ENCODE measurements around the gene PACRG. TPM values are rescaled to one million over a fixed set of nuclear protein-coding genes. Genes with fewer than 3 reads are reported as not detected.

Gene PACRG
- total and polyA plus RNA-seq, 2 experiments from 2014 or later: 0.17 to 0.68 TPM

DNA sequence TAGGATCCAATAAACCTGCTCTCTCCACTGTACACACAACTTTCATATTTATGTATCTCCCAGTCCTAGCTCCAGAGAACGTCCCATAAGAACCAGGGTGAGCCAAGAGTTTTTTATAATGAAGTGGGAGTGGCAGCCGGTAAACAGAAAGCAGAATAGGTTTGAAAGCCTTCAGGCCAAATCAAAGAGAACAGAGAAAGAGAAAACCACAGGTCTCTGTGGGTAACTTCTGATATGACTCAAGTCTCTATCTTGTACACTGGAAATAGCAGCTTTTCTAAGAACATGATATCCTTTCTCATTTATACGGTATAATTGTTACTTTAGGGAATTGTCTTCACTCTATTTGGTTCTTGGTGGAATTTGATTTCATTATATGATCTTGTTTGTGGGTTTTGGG is 273.6 kb downstream of the PACRG start:
- no peaks in the 10 kb centered on the region for H3K27me3 Mint-ChIP-seq (ENCODE audit: insufficient read depth, low read depth, poor library complexity)
- H3K27ac Mint-ChIP-seq: no peak overlapping the region

More for the DNA sequence above, 273.6 kb downstream of the PACRG start:
- Histone ChIP-seq H3K27ac (ENCODE audit: low read depth) (no peak overlapping the region), H3K27me3 (ENCODE audit: insufficient read depth) (no peaks in the 10 kb centered on the region), H2AFZ (no peak overlapping the region), H3K4me1 (ENCODE audit: insufficient read depth) (no peaks in the 10 kb centered on the region), H3K4me2 (no peak overlapping the region), H3K36me3 (ENCODE audit: insufficient read depth) (no peaks in the 10 kb centered on the region), H4K20me1 (replicated peaks; ENCODE audit: insufficient read depth) (no peaks in the 10 kb centered on the region), H3K79me2 (replicated peaks; ENCODE audit: insufficient read depth) (no peaks in the 10 kb centered on the region), H3F3A (replicated peaks; ENCODE audit: low read depth) (no peaks in the 10 kb centered on the region), H3K9me2 (ENCODE audit: insufficient read depth) (no peaks in the 10 kb centered on the region), H3K4me3 (no peak overlapping the region)
- Mint-ChIP-seq H3K36me3 (ENCODE audit: low read depth) (no peaks in the 10 kb centered on the region), H3K4me1 (no peaks in the 10 kb centered on the region), H3K4me3 (no peak overlapping the region), H3K9me3 (no peaks in the 10 kb centered on the region)
- DNase-seq (ENCODE audit: low spot score) (no peak), ATAC-seq (no peak)
- no peak for TF ChIP-seq POLR2AphosphoS5 (IDR thresholded peaks at IDR 0.05; ENCODE audit: low read depth)
- TF ChIP-seq, protein P1, sequence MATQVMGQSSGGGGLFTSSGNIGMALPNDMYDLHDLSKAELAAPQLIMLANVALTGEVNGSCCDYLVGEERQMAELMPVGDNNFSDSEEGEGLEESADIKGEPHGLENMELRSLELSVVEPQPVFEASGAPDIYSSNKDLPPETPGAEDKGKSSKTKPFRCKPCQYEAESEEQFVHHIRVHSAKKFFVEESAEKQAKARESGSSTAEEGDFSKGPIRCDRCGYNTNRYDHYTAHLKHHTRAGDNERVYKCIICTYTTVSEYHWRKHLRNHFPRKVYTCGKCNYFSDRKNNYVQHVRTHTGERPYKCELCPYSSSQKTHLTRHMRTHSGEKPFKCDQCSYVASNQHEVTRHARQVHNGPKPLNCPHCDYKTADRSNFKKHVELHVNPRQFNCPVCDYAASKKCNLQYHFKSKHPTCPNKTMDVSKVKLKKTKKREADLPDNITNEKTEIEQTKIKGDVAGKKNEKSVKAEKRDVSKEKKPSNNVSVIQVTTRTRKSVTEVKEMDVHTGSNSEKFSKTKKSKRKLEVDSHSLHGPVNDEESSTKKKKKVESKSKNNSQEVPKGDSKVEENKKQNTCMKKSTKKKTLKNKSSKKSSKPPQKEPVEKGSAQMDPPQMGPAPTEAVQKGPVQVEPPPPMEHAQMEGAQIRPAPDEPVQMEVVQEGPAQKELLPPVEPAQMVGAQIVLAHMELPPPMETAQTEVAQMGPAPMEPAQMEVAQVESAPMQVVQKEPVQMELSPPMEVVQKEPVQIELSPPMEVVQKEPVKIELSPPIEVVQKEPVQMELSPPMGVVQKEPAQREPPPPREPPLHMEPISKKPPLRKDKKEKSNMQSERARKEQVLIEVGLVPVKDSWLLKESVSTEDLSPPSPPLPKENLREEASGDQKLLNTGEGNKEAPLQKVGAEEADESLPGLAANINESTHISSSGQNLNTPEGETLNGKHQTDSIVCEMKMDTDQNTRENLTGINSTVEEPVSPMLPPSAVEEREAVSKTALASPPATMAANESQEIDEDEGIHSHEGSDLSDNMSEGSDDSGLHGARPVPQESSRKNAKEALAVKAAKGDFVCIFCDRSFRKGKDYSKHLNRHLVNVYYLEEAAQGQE (IDR thresholded peaks at IDR 0.05; ENCODE audit: unreplicated experiment): no peak
- no peak for TF ChIP-seq ZNF114 (CRISPR knock-in tag; IDR thresholded peaks at IDR 0.05)
- TF ChIP-seq EZH2 (IDR thresholded peaks at IDR 0.05; ENCODE audit: low read depth, unreplicated experiment): no peak
- no peak for TF ChIP-seq STAT1 (IDR thresholded peaks at IDR 0.05; ENCODE audit: unreplicated experiment)
- TF ChIP-seq JUNB (IDR thresholded peaks at IDR 0.05; ENCODE audit: unreplicated experiment): no peak
- TF ChIP-seq, protein P2, sequence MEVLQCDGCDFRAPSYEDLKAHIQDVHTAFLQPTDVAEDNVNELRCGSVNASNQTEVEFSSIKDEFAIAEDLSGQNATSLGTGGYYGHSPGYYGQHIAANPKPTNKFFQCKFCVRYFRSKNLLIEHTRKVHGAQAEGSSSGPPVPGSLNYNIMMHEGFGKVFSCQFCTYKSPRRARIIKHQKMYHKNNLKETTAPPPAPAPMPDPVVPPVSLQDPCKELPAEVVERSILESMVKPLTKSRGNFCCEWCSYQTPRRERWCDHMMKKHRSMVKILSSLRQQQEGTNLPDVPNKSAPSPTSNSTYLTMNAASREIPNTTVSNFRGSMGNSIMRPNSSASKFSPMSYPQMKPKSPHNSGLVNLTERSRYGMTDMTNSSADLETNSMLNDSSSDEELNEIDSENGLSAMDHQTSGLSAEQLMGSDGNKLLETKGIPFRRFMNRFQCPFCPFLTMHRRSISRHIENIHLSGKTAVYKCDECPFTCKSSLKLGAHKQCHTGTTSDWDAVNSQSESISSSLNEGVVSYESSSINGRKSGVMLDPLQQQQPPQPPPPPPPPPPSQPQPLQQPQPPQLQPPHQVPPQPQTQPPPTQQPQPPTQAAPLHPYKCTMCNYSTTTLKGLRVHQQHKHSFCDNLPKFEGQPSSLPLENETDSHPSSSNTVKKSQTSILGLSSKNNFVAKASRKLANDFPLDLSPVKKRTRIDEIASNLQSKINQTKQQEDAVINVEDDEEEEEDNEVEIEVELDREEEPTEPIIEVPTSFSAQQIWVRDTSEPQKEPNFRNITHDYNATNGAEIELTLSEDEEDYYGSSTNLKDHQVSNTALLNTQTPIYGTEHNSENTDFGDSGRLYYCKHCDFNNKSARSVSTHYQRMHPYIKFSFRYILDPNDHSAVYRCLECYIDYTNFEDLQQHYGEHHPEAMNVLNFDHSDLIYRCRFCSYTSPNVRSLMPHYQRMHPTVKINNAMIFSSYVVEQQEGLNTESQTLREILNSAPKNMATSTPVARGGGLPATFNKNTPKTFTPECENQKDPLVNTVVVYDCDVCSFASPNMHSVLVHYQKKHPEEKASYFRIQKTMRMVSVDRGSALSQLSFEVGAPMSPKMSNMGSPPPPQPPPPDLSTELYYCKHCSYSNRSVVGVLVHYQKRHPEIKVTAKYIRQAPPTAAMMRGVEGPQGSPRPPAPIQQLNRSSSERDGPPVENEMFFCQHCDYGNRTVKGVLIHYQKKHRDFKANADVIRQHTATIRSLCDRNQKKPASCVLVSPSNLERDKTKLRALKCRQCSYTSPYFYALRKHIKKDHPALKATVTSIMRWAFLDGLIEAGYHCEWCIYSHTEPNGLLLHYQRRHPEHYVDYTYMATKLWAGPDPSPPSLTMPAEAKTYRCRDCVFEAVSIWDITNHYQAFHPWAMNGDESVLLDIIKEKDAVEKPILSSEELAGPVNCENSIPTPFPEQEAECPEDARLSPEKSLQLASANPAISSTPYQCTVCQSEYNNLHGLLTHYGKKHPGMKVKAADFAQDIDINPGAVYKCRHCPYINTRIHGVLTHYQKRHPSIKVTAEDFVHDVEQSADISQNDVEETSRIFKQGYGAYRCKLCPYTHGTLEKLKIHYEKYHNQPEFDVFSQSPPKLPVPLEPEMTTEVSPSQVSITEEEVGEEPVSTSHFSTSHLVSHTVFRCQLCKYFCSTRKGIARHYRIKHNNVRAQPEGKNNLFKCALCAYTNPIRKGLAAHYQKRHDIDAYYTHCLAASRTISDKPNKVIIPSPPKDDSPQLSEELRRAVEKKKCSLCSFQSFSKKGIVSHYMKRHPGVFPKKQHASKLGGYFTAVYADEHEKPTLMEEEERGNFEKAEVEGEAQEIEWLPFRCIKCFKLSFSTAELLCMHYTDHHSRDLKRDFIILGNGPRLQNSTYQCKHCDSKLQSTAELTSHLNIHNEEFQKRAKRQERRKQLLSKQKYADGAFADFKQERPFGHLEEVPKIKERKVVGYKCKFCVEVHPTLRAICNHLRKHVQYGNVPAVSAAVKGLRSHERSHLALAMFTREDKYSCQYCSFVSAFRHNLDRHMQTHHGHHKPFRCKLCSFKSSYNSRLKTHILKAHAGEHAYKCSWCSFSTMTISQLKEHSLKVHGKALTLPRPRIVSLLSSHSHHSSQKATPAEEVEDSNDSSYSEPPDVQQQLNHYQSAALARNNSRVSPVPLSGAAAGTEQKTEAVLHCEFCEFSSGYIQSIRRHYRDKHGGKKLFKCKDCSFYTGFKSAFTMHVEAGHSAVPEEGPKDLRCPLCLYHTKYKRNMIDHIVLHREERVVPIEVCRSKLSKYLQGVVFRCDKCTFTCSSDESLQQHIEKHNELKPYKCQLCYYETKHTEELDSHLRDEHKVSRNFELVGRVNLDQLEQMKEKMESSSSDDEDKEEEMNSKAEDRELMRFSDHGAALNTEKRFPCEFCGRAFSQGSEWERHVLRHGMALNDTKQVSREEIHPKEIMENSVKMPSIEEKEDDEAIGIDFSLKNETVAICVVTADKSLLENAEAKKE (CRISPR knock-in tag; IDR thresholded peaks at IDR 0.05): no peak
- no peak for TF ChIP-seq ZNF331 (CRISPR knock-in tag; IDR thresholded peaks at IDR 0.05; ENCODE audit: low read depth)
- no peak for TF ChIP-seq NANOG (IDR thresholded peaks at IDR 0.05; ENCODE audit: borderline replicate concordance)
- TF ChIP-seq, protein P3, sequence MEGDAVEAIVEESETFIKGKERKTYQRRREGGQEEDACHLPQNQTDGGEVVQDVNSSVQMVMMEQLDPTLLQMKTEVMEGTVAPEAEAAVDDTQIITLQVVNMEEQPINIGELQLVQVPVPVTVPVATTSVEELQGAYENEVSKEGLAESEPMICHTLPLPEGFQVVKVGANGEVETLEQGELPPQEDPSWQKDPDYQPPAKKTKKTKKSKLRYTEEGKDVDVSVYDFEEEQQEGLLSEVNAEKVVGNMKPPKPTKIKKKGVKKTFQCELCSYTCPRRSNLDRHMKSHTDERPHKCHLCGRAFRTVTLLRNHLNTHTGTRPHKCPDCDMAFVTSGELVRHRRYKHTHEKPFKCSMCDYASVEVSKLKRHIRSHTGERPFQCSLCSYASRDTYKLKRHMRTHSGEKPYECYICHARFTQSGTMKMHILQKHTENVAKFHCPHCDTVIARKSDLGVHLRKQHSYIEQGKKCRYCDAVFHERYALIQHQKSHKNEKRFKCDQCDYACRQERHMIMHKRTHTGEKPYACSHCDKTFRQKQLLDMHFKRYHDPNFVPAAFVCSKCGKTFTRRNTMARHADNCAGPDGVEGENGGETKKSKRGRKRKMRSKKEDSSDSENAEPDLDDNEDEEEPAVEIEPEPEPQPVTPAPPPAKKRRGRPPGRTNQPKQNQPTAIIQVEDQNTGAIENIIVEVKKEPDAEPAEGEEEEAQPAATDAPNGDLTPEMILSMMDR (conservative IDR thresholded peaks at IDR 0.05; ENCODE audit: low read depth in 2 of 2): no peak
- TF ChIP-seq, protein P4, sequence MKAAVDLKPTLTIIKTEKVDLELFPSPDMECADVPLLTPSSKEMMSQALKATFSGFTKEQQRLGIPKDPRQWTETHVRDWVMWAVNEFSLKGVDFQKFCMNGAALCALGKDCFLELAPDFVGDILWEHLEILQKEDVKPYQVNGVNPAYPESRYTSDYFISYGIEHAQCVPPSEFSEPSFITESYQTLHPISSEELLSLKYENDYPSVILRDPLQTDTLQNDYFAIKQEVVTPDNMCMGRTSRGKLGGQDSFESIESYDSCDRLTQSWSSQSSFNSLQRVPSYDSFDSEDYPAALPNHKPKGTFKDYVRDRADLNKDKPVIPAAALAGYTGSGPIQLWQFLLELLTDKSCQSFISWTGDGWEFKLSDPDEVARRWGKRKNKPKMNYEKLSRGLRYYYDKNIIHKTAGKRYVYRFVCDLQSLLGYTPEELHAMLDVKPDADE (IDR thresholded peaks at IDR 0.05): no peak
- TF ChIP-seq CREB1 (CRISPR knock-in tag; IDR thresholded peaks at IDR 0.05; ENCODE audit: low read depth): no peak
